SH-SY5Y (cell line): ENCODE results near the gene MX2.

Source experiments
- GATA2 ChIP-seq: IDR thresholded peaks from 2 replicates; pipeline ENCODE4 v1.6.1; 2011; ENCODE audit warnings: mild to moderate bottlenecking, low read depth, low read length
- GATA3 ChIP-seq: IDR thresholded peaks from 2 replicates; pipeline ENCODE4 v1.6.1; 2011; ENCODE audit warnings: low read depth, mild to moderate bottlenecking, low read length, moderate library complexity

GRCh38 chr21:41369105-41369919, 7.5 kb downstream of the MX2 start:
- no peak for TF ChIP-seq GATA3
- no peak for TF ChIP-seq GATA2
